BLaER1 (cell line): ENCODE results near the gene TXN2.

Experiments used
- H3K27ac ChIP-seq: shearing (Covaris generic); formaldehyde crosslinking; 2 replicates; pipeline ENCODE4 v1.8.1; 2022
- H3K27me3 ChIP-seq: shearing (Covaris generic); formaldehyde crosslinking; 2 replicates; pipeline ENCODE4 v1.8.1; 2022
- H3K36me3 ChIP-seq: shearing (Covaris generic); formaldehyde crosslinking; 2 replicates; pipeline ENCODE4 v1.8.1; 2022
- H3K4me1 ChIP-seq: shearing (Covaris generic); formaldehyde crosslinking; 2 replicates; pipeline ENCODE4 v1.8.1; 2022
- H3K4me2 ChIP-seq: shearing (Covaris generic); formaldehyde crosslinking; 2 replicates; pipeline ENCODE4 v1.8.1; 2022
- H3K4me3 ChIP-seq: shearing (Covaris generic); formaldehyde crosslinking; 2 replicates; pipeline ENCODE4 v1.8.1; 2022
- H3K9ac ChIP-seq: shearing (Covaris generic); formaldehyde crosslinking; 2 replicates; pipeline ENCODE4 v1.8.1; 2022
- H3K9me3 ChIP-seq: shearing (Covaris generic); formaldehyde crosslinking; 2 replicates; pipeline ENCODE4 v1.8.1; 2022
- H4K20me1 ChIP-seq: shearing (Covaris generic); formaldehyde crosslinking; 2 replicates; pipeline ENCODE4 v1.8.1; 2022
- Cebpa-rat ChIP-seq: shearing (Covaris generic); IDR thresholded peaks from 2 replicates; pipeline ENCODE4 v1.8.1; 2022

The TXN2 gene

GRCh38 chr22:36469094-36469710 is 12.2 kb downstream of the TXN2 start:
- no peak for TF ChIP-seq Cebpa-rat
- Histone ChIP-seq H3K4me2 (peak overlapping the region; percentile 88), H3K9me3 (no peaks in the 10 kb centered on the region), H3K9ac (peak overlapping the region; percentile 67; the same call in 1 of the 2 replicates), H3K4me3 (no peak overlapping the region), H3K4me1 (peaks cover 99% of the 10 kb centered on the region), H3K36me3 (peaks cover 33% of the 10 kb centered on the region), H3K27me3 (no peaks in the 10 kb centered on the region), H4K20me1 (no peaks in the 10 kb centered on the region), H3K27ac (peak overlapping the region; percentile 91)

GRCh38 chr22:36467946-36468345 is 13.5 kb downstream of the TXN2 start:
- peak overlapping the region; percentile 88 for H3K4me2 ChIP-seq
- peak overlapping the region; percentile 67 for H3K9ac ChIP-seq
- peak overlapping the region; percentile 91 for H3K27ac ChIP-seq
- peaks cover 96% of the 10 kb centered on the region for H3K4me1 ChIP-seq
- no peaks in the 10 kb centered on the region for H3K9me3 ChIP-seq
- no peak for TF ChIP-seq Cebpa-rat
- no peaks in the 10 kb centered on the region for H4K20me1 ChIP-seq
- peak overlapping the region; percentile 39 for H3K4me3 ChIP-seq
- peaks cover 20% of the 10 kb centered on the region for H3K36me3 ChIP-seq
- H3K27me3 ChIP-seq = no peaks in the 10 kb centered on the region

- Histone ChIP-seq H3K4me2 (peak overlapping the region; percentile 88), H3K4me1 (peaks cover 96% of the 10 kb centered on the region), H3K9me3 (no peaks in the 10 kb centered on the region), H4K20me1 (no peaks in the 10 kb centered on the region), H3K27me3 (no peaks in the 10 kb centered on the region), H3K27ac (peak overlapping the region; percentile 91), H3K9ac (peak overlapping the region; percentile 67), H3K36me3 (peaks cover 13% of the 10 kb centered on the region), H3K4me3 (peak overlapping the region; percentile 39)
- TF ChIP-seq Cebpa-rat = no peak
These were observed 14.2 kb downstream of the TXN2 start for GRCh38 chr22:36467042-36467810.

GRCh38 chr22:36466258-36466657 is 15.2 kb downstream of the TXN2 start:
- peaks cover 3% of the 10 kb centered on the region for H3K36me3 ChIP-seq
- no peaks in the 10 kb centered on the region for H4K20me1 ChIP-seq
- H3K4me2 ChIP-seq = peak overlapping the region; percentile 88
- peak overlapping the region; percentile 91 for H3K27ac ChIP-seq
- 0 out of 2 replicates have a peak overlapping the region, but pooled peaks have one; percentile 8 for H3K4me3 ChIP-seq
- H3K4me1 ChIP-seq = peaks cover 97% of the 10 kb centered on the region
- no peak for TF ChIP-seq Cebpa-rat
- peak overlapping the region; percentile 50; the same call in 1 of the 2 replicates for H3K9ac ChIP-seq
- no peaks in the 10 kb centered on the region for H3K27me3 ChIP-seq
- H3K9me3 ChIP-seq = no peaks in the 10 kb centered on the region

- Histone ChIP-seq H3K9me3 (no peaks in the 10 kb centered on the region), H3K4me2 (peak overlapping the region; percentile 88), H3K27ac (peak overlapping the region; percentile 91), H3K36me3 (no peaks in the 10 kb centered on the region), H3K4me1 (peaks cover 97% of the 10 kb centered on the region), H3K4me3 (no peak overlapping the region), H3K27me3 (no peaks in the 10 kb centered on the region), H4K20me1 (no peaks in the 10 kb centered on the region), H3K9ac (peak overlapping the region; percentile 50; the same call in 1 of the 2 replicates)
- no peak for TF ChIP-seq Cebpa-rat
These were observed 16.0 kb downstream of the TXN2 start for GRCh38 chr22:36465232-36466021.

- no peak for TF ChIP-seq Cebpa-rat
- H3K4me1 ChIP-seq = peaks cover 96% of the 10 kb centered on the region
These were observed 16.7 kb downstream of the TXN2 start for GRCh38 chr22:36464715-36465231.

GRCh38 chr22:36463783-36464184 is 17.7 kb downstream of the TXN2 start:
- no peaks in the 10 kb centered on the region for H3K36me3 ChIP-seq
- peak overlapping the region; percentile 88; the same call in 1 of the 2 replicates for H3K4me2 ChIP-seq
- no peaks in the 10 kb centered on the region for H4K20me1 ChIP-seq
- H3K9ac ChIP-seq = no peak overlapping the region
- H3K9me3 ChIP-seq = no peaks in the 10 kb centered on the region
- no peaks in the 10 kb centered on the region for H3K27me3 ChIP-seq
- H3K27ac ChIP-seq = peak overlapping the region; percentile 3; the same call in 1 of the 2 replicates
- no peak for TF ChIP-seq Cebpa-rat
- H3K4me3 ChIP-seq = no peak overlapping the region
- peaks cover 96% of the 10 kb centered on the region for H3K4me1 ChIP-seq

More at GRCh38 chr22:36464715-36465231, 16.7 kb downstream of the TXN2 start:
- no peaks in the 10 kb centered on the region for H3K36me3 ChIP-seq
- no peak overlapping the region for H3K9ac ChIP-seq
- H3K4me2 ChIP-seq = peak overlapping the region; percentile 88
- no peaks in the 10 kb centered on the region for H4K20me1 ChIP-seq
- H3K4me3 ChIP-seq = no peak overlapping the region
- no peaks in the 10 kb centered on the region for H3K27me3 ChIP-seq
- no peaks in the 10 kb centered on the region for H3K9me3 ChIP-seq
- no peak overlapping the region; the same call in 1 of the 2 replicates for H3K27ac ChIP-seq

- H3K27me3 ChIP-seq = no peaks in the 10 kb centered on the region
- no peaks in the 10 kb centered on the region for H3K9me3 ChIP-seq
- H4K20me1 ChIP-seq = no peaks in the 10 kb centered on the region
- H3K4me3 ChIP-seq = no peak overlapping the region
- no peaks in the 10 kb centered on the region for H3K36me3 ChIP-seq
- H3K4me1 ChIP-seq = peaks cover 96% of the 10 kb centered on the region
- no peak for TF ChIP-seq Cebpa-rat
- H3K4me2 ChIP-seq = peak overlapping the region; percentile 72
- H3K27ac ChIP-seq = peak overlapping the region; percentile 38
- H3K9ac ChIP-seq = 0 out of 2 replicates have a peak overlapping the region, but pooled peaks have one; percentile 9
These were observed 19.5 kb downstream of the TXN2 start for GRCh38 chr22:36461665-36462649.
